ENCODE results near the gene LYPD6B. TPM values are rescaled to one million over a fixed set of nuclear protein-coding genes. Genes with fewer than 3 reads are reported as not detected.

Gene LYPD6B
- total and polyA plus RNA-seq, 10 of the 15 experiments (the other 5 are each of a cell fraction or from before 2014, with no cell fraction given): 1.0 to 6.6 (median 4.0) TPM

DNA sequence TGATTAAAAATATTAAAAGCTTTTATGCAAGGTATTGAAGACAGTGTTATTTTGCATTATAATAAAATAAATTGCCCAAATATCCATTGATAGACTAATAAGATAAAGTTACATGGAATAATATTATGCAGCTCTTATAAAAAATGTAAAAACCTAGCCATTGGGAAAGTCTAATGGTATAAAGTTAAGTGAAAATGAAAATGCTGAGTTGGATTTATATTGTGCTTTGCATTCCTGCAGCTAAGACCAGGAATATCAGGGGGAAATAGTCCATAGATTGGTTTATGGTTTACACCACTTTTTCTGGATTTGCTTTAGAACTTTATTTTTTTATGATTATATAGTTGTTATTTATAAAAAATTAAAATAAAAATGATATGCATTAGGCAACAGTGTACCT lies 46.1 kb upstream of the LYPD6B start:
- TF ChIP-seq, protein P1, sequence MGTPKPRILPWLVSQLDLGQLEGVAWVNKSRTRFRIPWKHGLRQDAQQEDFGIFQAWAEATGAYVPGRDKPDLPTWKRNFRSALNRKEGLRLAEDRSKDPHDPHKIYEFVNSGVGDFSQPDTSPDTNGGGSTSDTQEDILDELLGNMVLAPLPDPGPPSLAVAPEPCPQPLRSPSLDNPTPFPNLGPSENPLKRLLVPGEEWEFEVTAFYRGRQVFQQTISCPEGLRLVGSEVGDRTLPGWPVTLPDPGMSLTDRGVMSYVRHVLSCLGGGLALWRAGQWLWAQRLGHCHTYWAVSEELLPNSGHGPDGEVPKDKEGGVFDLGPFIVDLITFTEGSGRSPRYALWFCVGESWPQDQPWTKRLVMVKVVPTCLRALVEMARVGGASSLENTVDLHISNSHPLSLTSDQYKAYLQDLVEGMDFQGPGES (IDR thresholded peaks at IDR 0.05): no peak
- H3K9ac ChIP-seq (ENCODE audit: control insufficient read depth, insufficient read depth, low read length): no peak overlapping the region
- POLR2A ChIA-PET: no interaction called here
- no peak overlapping the region for H2AFZ ChIP-seq (ENCODE audit: control insufficient read depth, low read depth, low read length)
- FAIRE-seq: no peak
- H3K9me3 ChIP-seq (replicated peaks; ENCODE audit: control insufficient read depth, insufficient read depth, low read length): no peaks in the 10 kb centered on the region
- no peak overlapping the region for H3K27ac ChIP-seq (ENCODE audit: control insufficient read depth, insufficient read depth)
- H3K36me3 ChIP-seq (ENCODE audit: control insufficient read depth in 2 of 2, insufficient read depth in 2 of 2, low read length in 1 of 2): no peaks in the 10 kb centered on the region
- RAD21 ChIA-PET (ENCODE audit: unreplicated experiment): no interaction called here
- H3K27me3 ChIP-seq (replicated peaks in 1 of 2; ENCODE audit: control insufficient read depth in 2 of 2, insufficient read depth in 2 of 2, low read length in 1 of 2): no peaks in the 10 kb centered on the region
- no peak for ATAC-seq
- no peaks in the 10 kb centered on the region for H4K20me1 ChIP-seq (ENCODE audit: control insufficient read depth, insufficient read depth)
- DNase-seq (ENCODE audit: low read depth, low spot score): no peak
- H3K4me3 ChIP-seq: no peak overlapping the region
- SMC1A ChIA-PET (ENCODE audit: uncharacterized antibody, unreplicated experiment): interaction anchor here (0.6 to 1.8 kb wide), 6 partner anchors 10 to 483 kb away, joined by 3 to 5 read pairs (median 4); no protein-coding TSS in a partner anchor
- CTCF ChIA-PET: interaction anchor here (0.8 to 3.5 kb wide), 3 partner anchors 14 to 65 kb away, joined by 3 to 17 read pairs (median 15); no protein-coding TSS in a partner anchor
- no peaks in the 10 kb centered on the region for H3K79me2 ChIP-seq (ENCODE audit: control insufficient read depth, insufficient read depth, low read length)
- intact Hi-C loops (cut with micrococcal nuclease; ENCODE audit: unreplicated experiment) (loop anchor here (5.0 kb wide), 1 partner anchor 425 kb away; no protein-coding TSS in a partner anchor), in situ Hi-C loops (cut with MboI) (loop anchor here (5.0 kb wide), 1 partner anchor 1055 kb away; no protein-coding TSS in a partner anchor)
- no TSS peak for BruUV-seq (replicated peaks)
- no peak overlapping the region for H3K4me2 ChIP-seq (ENCODE audit: control insufficient read depth, insufficient read depth)
- no peaks in the 10 kb centered on the region for H3K4me1 ChIP-seq (ENCODE audit: control insufficient read depth, insufficient read depth, low read length)

DNA sequence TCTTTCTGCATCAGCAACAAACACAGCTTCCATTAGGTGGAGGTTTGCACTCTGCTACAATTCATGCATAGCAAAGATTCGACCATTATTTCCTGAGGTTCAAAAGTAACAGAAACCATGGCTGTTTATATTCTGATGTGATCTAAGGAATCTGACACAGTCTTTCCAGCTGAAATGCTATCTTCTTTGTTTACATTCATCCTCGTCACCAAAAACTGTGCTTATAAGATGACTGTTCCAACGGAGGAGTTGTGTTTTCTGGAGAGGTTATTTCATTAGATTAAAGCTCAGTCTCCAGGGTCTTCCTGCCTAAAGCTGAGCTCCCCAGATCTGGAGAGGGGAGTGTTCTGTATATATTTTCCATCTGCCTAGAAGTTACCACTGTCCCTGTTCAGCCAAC lies 45.1 kb upstream of the LYPD6B start:
- Histone ChIP-seq H3K36me3 (ENCODE audit: control insufficient read depth in 2 of 2, insufficient read depth in 2 of 2, low read length in 1 of 2) (no peaks in the 10 kb centered on the region), H3K4me1 (ENCODE audit: control insufficient read depth, insufficient read depth, low read length) (no peaks in the 10 kb centered on the region), H3K4me2 (ENCODE audit: control insufficient read depth, insufficient read depth) (no peak overlapping the region), H3K9ac (ENCODE audit: control insufficient read depth, insufficient read depth, low read length) (no peak overlapping the region), H3K9me3 (replicated peaks; ENCODE audit: control insufficient read depth, insufficient read depth, low read length) (no peaks in the 10 kb centered on the region), H3K27ac (ENCODE audit: control insufficient read depth, insufficient read depth) (no peak overlapping the region), H3K27me3 (replicated peaks in 1 of 2; ENCODE audit: control insufficient read depth in 2 of 2, insufficient read depth in 2 of 2, low read length in 1 of 2) (no peaks in the 10 kb centered on the region), H3K79me2 (ENCODE audit: control insufficient read depth, insufficient read depth, low read length) (no peaks in the 10 kb centered on the region), H3K4me3 (no peak overlapping the region), H4K20me1 (ENCODE audit: control insufficient read depth, insufficient read depth) (no peaks in the 10 kb centered on the region), H2AFZ (ENCODE audit: control insufficient read depth, low read depth, low read length) (no peak overlapping the region)
- FAIRE-seq (no peak), ATAC-seq (no peak), DNase-seq (ENCODE audit: low read depth, low spot score) (no peak)
- 43% methylated on average over 3 of the region's 3 CpGs for WGBS (ENCODE audit: insufficient coverage, insufficient replicate concordance, low lambda C conversion rate, missing lambda C conversion rate)
- ChIA-PET RAD21 (ENCODE audit: unreplicated experiment) (no interaction called here), CTCF (interaction anchor here (0.6 to 3.5 kb wide), 5 partner anchors 12 to 1056 kb away, joined by 3 to 17 read pairs (median 5); no protein-coding TSS in a partner anchor), POLR2A (no interaction called here), SMC1A (ENCODE audit: uncharacterized antibody, unreplicated experiment) (interaction anchor here (0.7 to 1.4 kb wide), 4 partner anchors 11 to 568 kb away, joined by 3 to 4 read pairs (median 3); no protein-coding TSS in a partner anchor)
- intact Hi-C loops (cut with micrococcal nuclease; ENCODE audit: unreplicated experiment) (loop anchor here (5.0 kb wide), 1 partner anchor 426 kb away; no protein-coding TSS in a partner anchor), in situ Hi-C loops (cut with MboI) (loop anchor here (5.0 kb wide), 1 partner anchor 1056 kb away; no protein-coding TSS in a partner anchor)
- no TSS peak for BruUV-seq (replicated peaks)
- TF ChIP-seq CBX5 (IDR thresholded peaks at IDR 0.05; ENCODE audit: low read depth) (no peak), ASH2L (IDR thresholded peaks at IDR 0.05; ENCODE audit: borderline replicate concordance, low read depth) (no peak)
- TF ChIP-seq, protein P2, sequence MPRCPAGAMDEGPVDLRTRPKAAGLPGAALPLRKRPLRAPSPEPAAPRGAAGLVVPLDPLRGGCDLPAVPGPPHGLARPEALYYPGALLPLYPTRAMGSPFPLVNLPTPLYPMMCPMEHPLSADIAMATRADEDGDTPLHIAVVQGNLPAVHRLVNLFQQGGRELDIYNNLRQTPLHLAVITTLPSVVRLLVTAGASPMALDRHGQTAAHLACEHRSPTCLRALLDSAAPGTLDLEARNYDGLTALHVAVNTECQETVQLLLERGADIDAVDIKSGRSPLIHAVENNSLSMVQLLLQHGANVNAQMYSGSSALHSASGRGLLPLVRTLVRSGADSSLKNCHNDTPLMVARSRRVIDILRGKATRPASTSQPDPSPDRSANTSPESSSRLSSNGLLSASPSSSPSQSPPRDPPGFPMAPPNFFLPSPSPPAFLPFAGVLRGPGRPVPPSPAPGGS (IDR thresholded peaks at IDR 0.05; ENCODE audit: borderline replicate concordance, insufficient read depth, low read depth, low read length, poor library complexity, severe bottlenecking): no peak
